PC-9 (cell line): ENCODE data around the gene ADRA1B. TPM values are rescaled to one million over a fixed set of nuclear protein-coding genes. Genes with fewer than 3 reads are reported as not detected.

Source experiments
- BruUV-seq: library from RNA; stranded (reverse); fragments of 400-500 nt; replicated peaks from 2 replicates; lab custom pipeline; 2021; lab: Mats Ljungman, UMichigan
- CTCF ChIA-PET: fragments of 300-600 bp; sonication (Branson Sonifier 250); formaldehyde crosslinking; loops from one replicate; lab custom pipeline; 2022; ENCODE audit warnings: antibody characterized with exemption; lab: Charles Lee
- POLR2A ChIA-PET: fragments of 300-600 bp; sonication (Branson Sonifier 250); formaldehyde crosslinking; loops from one replicate; lab custom pipeline; 2022; ENCODE audit warnings: antibody characterized with exemption; ENCODE audit not compliant: unreplicated experiment; lab: Charles Lee
- DNase-seq, 2 experiments: peaks; one replicate each; pipeline versions ENCODE4 v3.0.0 to v3.0.0-alpha.2; 2015 to 2022; ENCODE audit warnings: mixed read lengths in 1 of 2
- H2AFZ ChIP-seq: fragments of 200-600 bp; sonication (generic); 2 replicates; pipeline ENCODE4 v1.8.1; 2017; ENCODE audit warnings: antibody characterized with exemption
- H3F3A ChIP-seq: fragments of 200-600 bp; sonication (generic); 2 replicates; pipeline ENCODE4 v1.8.1; 2017; ENCODE audit warnings: antibody characterized with exemption, mild to moderate bottlenecking, low read depth; ENCODE audit not compliant: insufficient read depth
- H3K27ac ChIP-seq: fragments of 200-600 bp; sonication (generic); 2 replicates; pipeline ENCODE4 v1.6.1; 2016; ENCODE audit warnings: mixed run types
- H3K27me3 ChIP-seq: fragments of 200-600 bp; sonication (generic); 2 replicates; pipeline ENCODE4 v1.6.1; 2016; ENCODE audit warnings: low read depth, mixed run types; ENCODE audit not compliant: insufficient read depth
- H3K36me3 ChIP-seq: fragments of 200-600 bp; sonication (generic); 2 replicates; pipeline ENCODE4 v1.6.1; 2016; ENCODE audit warnings: low read depth, mixed run types
- H3K4me1 ChIP-seq: fragments of 200-600 bp; sonication (generic); replicated peaks from 2 replicates; pipeline ENCODE4 v1.6.1; 2016; ENCODE audit warnings: mixed run types; ENCODE audit not compliant: insufficient read depth
- H3K4me2 ChIP-seq: fragments of 200-600 bp; sonication (generic); 2 replicates; pipeline ENCODE4 v1.6.1; 2017; ENCODE audit warnings: mixed run types
- H3K4me3 ChIP-seq: fragments of 200-600 bp; sonication (generic); 2 replicates; pipeline ENCODE4 v1.6.1; 2016; ENCODE audit warnings: mixed run types
- H3K79me2 ChIP-seq: fragments of 200-600 bp; sonication (generic); 2 replicates; pipeline ENCODE4 v1.6.1; 2017; ENCODE audit warnings: low read depth, mixed run types
- H3K9me2 ChIP-seq: fragments of 200-600 bp; sonication (generic); 2 replicates; pipeline ENCODE4 v1.8.1; 2017; ENCODE audit warnings: mild to moderate bottlenecking; ENCODE audit not compliant: insufficient read depth
- H3K9me3 ChIP-seq: fragments of 200-600 bp; sonication (generic); 2 replicates; pipeline ENCODE4 v1.8.1; 2016; ENCODE audit warnings: low read depth; ENCODE audit not compliant: insufficient read depth
- H4K20me1 ChIP-seq: fragments of 200-600 bp; sonication (generic); 2 replicates; pipeline ENCODE4 v1.8.1; 2017; ENCODE audit not compliant: insufficient read depth
- EZH2 ChIP-seq: fragments of 200-600 bp; sonication (generic); IDR thresholded peaks from 2 replicates; pipeline ENCODE4 v1.8.0; 2017; ENCODE audit warnings: antibody characterized with exemption, low read depth
- intact Hi-C: fragments of 100-400 bp; cut with micrococcal nuclease; formaldehyde crosslinking; loops from one replicate; pipeline ENCODE4 v1.10.0; 2022; ENCODE audit not compliant: unreplicated experiment
- total RNA-seq: library from RNA; stranded (reverse); gene quantifications from 2 replicates; pipeline ENCODE4 v1.2.3, GENCODE V29; 2021
- TF ChIP-seq, protein P1 (sequence below): fragments of 200-600 bp; sonication (generic); conservative IDR thresholded peaks from 2 replicates; pipeline ENCODE4 v1.6.1; 2017; ENCODE audit warnings: mixed run types, antibody characterized with exemption, mild to moderate bottlenecking, moderate library complexity

ADRA1B gene
- total RNA-seq, 1 experiment from 2014 or later, result 4.6 TPM

DNA sequence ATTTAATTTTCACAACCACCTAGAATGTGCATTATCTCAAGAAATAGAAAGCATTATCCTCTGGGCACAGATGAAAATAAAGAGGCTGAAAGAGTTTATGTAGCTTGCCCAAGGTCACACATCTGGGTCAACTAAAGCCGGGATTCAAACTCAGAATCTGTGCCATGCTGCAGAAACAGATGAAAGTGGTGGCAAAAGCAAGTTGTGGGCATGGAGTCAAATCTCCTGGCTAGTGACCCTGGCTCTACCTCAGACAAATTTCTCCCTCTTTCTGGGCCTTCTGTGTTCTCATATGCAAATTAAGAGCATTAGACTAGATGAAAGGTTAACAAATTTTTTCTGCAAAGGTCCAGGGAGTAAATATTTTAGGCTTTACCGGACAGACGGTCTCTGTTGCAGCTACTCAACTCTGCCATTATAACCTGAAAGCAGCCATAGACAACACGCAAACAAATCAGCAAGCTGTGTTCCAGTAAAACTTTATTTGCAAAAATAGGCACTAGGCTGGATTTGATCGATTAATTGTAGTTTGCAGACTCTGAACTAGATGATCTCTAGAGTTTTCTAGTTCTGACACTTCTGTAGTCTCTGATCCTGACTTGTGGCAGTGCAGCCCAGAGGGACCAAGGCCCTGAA is 6.0 kb upstream of the ADRA1B start:
- no TSS peak for BruUV-seq
- CTCF ChIA-PET, result interaction anchor here (0.6 kb wide), 1 partner anchor 333 kb away, joined by 3 read pairs; no protein-coding TSS in a partner anchor
- peak overlapping the region; percentile 100 for H3K27ac ChIP-seq
- no peaks in the 10 kb centered on the region for H3K9me3 ChIP-seq
- TF ChIP-seq, protein P1, sequence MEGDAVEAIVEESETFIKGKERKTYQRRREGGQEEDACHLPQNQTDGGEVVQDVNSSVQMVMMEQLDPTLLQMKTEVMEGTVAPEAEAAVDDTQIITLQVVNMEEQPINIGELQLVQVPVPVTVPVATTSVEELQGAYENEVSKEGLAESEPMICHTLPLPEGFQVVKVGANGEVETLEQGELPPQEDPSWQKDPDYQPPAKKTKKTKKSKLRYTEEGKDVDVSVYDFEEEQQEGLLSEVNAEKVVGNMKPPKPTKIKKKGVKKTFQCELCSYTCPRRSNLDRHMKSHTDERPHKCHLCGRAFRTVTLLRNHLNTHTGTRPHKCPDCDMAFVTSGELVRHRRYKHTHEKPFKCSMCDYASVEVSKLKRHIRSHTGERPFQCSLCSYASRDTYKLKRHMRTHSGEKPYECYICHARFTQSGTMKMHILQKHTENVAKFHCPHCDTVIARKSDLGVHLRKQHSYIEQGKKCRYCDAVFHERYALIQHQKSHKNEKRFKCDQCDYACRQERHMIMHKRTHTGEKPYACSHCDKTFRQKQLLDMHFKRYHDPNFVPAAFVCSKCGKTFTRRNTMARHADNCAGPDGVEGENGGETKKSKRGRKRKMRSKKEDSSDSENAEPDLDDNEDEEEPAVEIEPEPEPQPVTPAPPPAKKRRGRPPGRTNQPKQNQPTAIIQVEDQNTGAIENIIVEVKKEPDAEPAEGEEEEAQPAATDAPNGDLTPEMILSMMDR, result no peak
- no peak for TF ChIP-seq EZH2
- H2AFZ ChIP-seq, result no peak overlapping the region
- no peaks in the 10 kb centered on the region for H3K27me3 ChIP-seq
- H3K4me2 ChIP-seq, result peak overlapping the region; percentile 97
- H3K4me3 ChIP-seq, result no peak overlapping the region
- no peaks in the 10 kb centered on the region for H3K9me2 ChIP-seq
- H3K79me2 ChIP-seq, result no peaks in the 10 kb centered on the region
- peaks cover 96% of the 10 kb centered on the region for H3K4me1 ChIP-seq
- DNase-seq, result no peak
- no peaks in the 10 kb centered on the region for H4K20me1 ChIP-seq
- intact Hi-C loops, result loop anchor here (5.0 to 10.0 kb wide), 2 partner anchors 246 to 448 kb away; no protein-coding TSS in a partner anchor
- H3K36me3 ChIP-seq, result no peaks in the 10 kb centered on the region
- POLR2A ChIA-PET, result no interaction called here
- peaks cover 58% of the 10 kb centered on the region for H3F3A ChIP-seq

DNA sequence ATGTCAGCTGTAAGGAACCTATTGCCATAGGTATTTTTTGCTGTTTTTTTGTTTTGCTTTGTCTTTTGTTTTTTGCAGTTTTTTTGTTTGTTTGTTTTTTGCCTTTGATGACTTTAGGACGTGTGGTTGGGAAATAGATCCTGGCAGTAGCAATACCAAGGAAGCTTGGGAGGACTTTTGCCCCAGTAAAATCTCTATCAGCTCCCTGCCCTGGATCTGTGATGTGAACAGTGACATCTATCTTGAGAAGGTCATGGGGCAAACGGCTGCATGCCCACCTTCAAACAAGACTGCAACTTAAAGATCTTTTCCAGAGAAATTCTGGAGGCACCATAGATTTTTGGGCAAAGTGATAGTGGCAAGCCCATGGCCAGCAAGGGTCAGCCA is 5.4 kb upstream of the ADRA1B start:
- Histone ChIP-seq H3K36me3 (no peaks in the 10 kb centered on the region), H2AFZ (no peak overlapping the region), H3K9me2 (no peaks in the 10 kb centered on the region), H4K20me1 (no peaks in the 10 kb centered on the region), H3K27ac (peak overlapping the region; percentile 100), H3K79me2 (peaks cover 3% of the 10 kb centered on the region; the same call in 1 of the 2 replicates), H3K27me3 (no peaks in the 10 kb centered on the region), H3K9me3 (no peaks in the 10 kb centered on the region), H3K4me1 (peaks cover 100% of the 10 kb centered on the region), H3K4me3 (no peak overlapping the region), H3F3A (peaks cover 57% of the 10 kb centered on the region), H3K4me2 (peak overlapping the region; percentile 97)
- peak in 1 of 2 experiments; percentile 61 for DNase-seq
- no TSS peak for BruUV-seq
- TF ChIP-seq, protein P1, result no peak
- no peak for TF ChIP-seq EZH2
- intact Hi-C loops, result loop anchor here (5.0 to 10.0 kb wide), 2 partner anchors 246 to 449 kb away; no protein-coding TSS in a partner anchor
- ChIA-PET POLR2A (interaction anchor here (0.6 kb wide), 1 partner anchor 78 kb away, joined by 5 read pairs; no protein-coding TSS in a partner anchor), CTCF (interaction anchor here (0.6 kb wide), 1 partner anchor 333 kb away, joined by 3 read pairs; no protein-coding TSS in a partner anchor)

DNA sequence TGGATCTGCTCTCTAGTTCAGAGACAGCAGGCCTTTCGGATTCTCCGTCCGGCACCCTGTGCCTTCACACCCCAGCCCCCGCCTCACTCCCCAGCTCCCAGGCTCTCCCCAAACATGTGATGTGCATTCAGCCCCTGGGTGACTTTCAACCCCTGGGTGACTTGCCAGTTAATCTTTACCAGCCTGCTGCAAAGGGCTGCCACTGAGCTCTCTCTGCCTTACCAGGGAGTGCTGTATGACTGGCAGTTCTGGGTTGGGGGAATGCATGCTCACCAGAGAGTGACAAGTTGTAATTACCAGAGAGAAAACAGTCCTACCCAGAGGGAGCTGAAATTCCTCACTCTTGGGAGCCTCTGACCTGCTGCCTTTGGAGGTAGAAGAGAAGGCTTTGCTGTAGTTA is 4.9 kb upstream of the ADRA1B start:
- Histone ChIP-seq H3K4me1 (peaks cover 97% of the 10 kb centered on the region), H3K4me2 (peak overlapping the region; percentile 97), H3K27me3 (no peaks in the 10 kb centered on the region), H3K79me2 (peaks cover 4% of the 10 kb centered on the region; the same call in 1 of the 2 replicates), H3F3A (peaks cover 52% of the 10 kb centered on the region), H2AFZ (no peak overlapping the region), H4K20me1 (no peaks in the 10 kb centered on the region), H3K9me2 (no peaks in the 10 kb centered on the region), H3K27ac (peak overlapping the region; percentile 100), H3K9me3 (no peaks in the 10 kb centered on the region), H3K4me3 (no peak overlapping the region), H3K36me3 (no peaks in the 10 kb centered on the region)
- peak; percentile 37 to 72 for DNase-seq
- TF ChIP-seq, protein P1, result no peak
- no peak for TF ChIP-seq EZH2
- POLR2A ChIA-PET, result interaction anchor here (0.6 kb wide), 1 partner anchor 78 kb away, joined by 5 read pairs; no protein-coding TSS in a partner anchor
- no TSS peak for BruUV-seq
- CTCF ChIA-PET, result interaction anchor here (0.6 to 0.9 kb wide), 2 partner anchors 76 to 355 kb away, joined by 3 read pairs; no protein-coding TSS in a partner anchor
- intact Hi-C loops, result loop anchor here (5.0 to 10.0 kb wide), 2 partner anchors 247 to 449 kb away; no protein-coding TSS in a partner anchor
